CD1c-positive myeloid dendritic cell (primary cell): ENCODE measurements around the gene ABCA5.

ENCODE experiments used
- DNase-seq: peaks from one replicate; pipeline ENCODE4 v3.0.0-alpha.2; 2016; ENCODE audit errors: extremely low spot score

Gene ABCA5

GRCh38 chr17:69327060-69327831, at the start of gene ABCA5:
Gene ABCA5, minus strand, starts transcription at chr17:69327133. Its CDS starts 12,718 bp downstream, at chr17:69314415.
- peak; percentile 95 for DNase-seq

- DNase-seq = no peak
Observed at GRCh38 chr17:69375229-69375628, 48.3 kb upstream of the ABCA5 start.

- DNase-seq = no peak
Observed at GRCh38 chr17:69373069-69373468, 46.1 kb upstream of the ABCA5 start.

GRCh38 chr17:69367298-69367697, 40.4 kb upstream of the ABCA5 start:
- peak; percentile 7 for DNase-seq

GRCh38 chr17:69363488-69364210, 36.7 kb upstream of the ABCA5 start:
- no peak for DNase-seq

- DNase-seq = no peak
Observed at GRCh38 chr17:69361156-69361555, 34.2 kb upstream of the ABCA5 start.

GRCh38 chr17:69358688-69359596, 32.0 kb upstream of the ABCA5 start:
- no peak for DNase-seq

- no peak for DNase-seq
Observed at GRCh38 chr17:69357701-69358100, 30.8 kb upstream of the ABCA5 start.

GRCh38 chr17:69356625-69357024, 29.7 kb upstream of the ABCA5 start:
- DNase-seq = no peak

GRCh38 chr17:69350911-69351310, 24.0 kb upstream of the ABCA5 start:
- no peak for DNase-seq

GRCh38 chr17:69348429-69348828, 21.5 kb upstream of the ABCA5 start:
- no peak for DNase-seq

GRCh38 chr17:69346766-69347165, 19.8 kb upstream of the ABCA5 start:
- no peak for DNase-seq

GRCh38 chr17:69344939-69345338, 18.0 kb upstream of the ABCA5 start:
- DNase-seq = no peak

GRCh38 chr17:69342896-69343644, 16.1 kb upstream of the ABCA5 start:
- DNase-seq = no peak

- DNase-seq = no peak
Observed at GRCh38 chr17:69339937-69340336, 13.0 kb upstream of the ABCA5 start.

- no peak for DNase-seq
Observed at GRCh38 chr17:69336996-69337395, 10.1 kb upstream of the ABCA5 start.

- no peak for DNase-seq
Observed at GRCh38 chr17:69336580-69336979, 9.6 kb upstream of the ABCA5 start.

- DNase-seq = peak; percentile 40
Observed at GRCh38 chr17:69335058-69335457, 8.1 kb upstream of the ABCA5 start.

- no peak for DNase-seq
Observed at GRCh38 chr17:69333561-69333960, 6.6 kb upstream of the ABCA5 start.

GRCh38 chr17:69331756-69332155, 4.8 kb upstream of the ABCA5 start:
- no peak for DNase-seq

- DNase-seq = peak; percentile 50
Observed at GRCh38 chr17:69326377-69327059, 415 bp downstream of the ABCA5 start.
